ENCODE data around the gene GLT1D1. TPM values are rescaled to one million over a fixed set of nuclear protein-coding genes. Genes with fewer than 3 reads are reported as not detected.

GLT1D1 gene
- total RNA-seq, 4 donors from 2014 or later: 0.09 to 10.4 (median 0.71) TPM

DNA sequence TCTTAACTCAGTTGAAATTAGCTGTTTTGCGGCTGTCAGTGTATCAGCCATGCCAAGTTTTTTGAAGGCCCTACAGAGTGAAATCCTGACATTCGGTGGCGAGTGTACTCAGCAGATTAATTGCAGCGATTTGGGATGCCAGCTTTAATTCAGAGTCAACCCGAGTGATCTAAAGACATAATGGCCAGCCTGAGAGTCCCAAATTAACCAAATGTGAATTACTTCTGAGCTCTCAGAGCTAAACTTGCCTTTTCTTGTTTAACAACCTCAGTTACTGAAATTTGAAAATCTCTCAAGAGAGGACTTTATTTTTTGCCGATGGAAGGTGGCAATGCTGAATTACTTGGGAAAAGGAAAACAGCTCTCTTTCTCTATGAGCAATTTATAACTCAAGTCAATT is 148.5 kb downstream of the GLT1D1 start:
- no peak for ATAC-seq (ENCODE audit: low FRiP score)
- TF ChIP-seq, protein P1, sequence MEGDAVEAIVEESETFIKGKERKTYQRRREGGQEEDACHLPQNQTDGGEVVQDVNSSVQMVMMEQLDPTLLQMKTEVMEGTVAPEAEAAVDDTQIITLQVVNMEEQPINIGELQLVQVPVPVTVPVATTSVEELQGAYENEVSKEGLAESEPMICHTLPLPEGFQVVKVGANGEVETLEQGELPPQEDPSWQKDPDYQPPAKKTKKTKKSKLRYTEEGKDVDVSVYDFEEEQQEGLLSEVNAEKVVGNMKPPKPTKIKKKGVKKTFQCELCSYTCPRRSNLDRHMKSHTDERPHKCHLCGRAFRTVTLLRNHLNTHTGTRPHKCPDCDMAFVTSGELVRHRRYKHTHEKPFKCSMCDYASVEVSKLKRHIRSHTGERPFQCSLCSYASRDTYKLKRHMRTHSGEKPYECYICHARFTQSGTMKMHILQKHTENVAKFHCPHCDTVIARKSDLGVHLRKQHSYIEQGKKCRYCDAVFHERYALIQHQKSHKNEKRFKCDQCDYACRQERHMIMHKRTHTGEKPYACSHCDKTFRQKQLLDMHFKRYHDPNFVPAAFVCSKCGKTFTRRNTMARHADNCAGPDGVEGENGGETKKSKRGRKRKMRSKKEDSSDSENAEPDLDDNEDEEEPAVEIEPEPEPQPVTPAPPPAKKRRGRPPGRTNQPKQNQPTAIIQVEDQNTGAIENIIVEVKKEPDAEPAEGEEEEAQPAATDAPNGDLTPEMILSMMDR (IDR thresholded peaks at IDR 0.05): no peak
- DNase-seq (ENCODE audit: low spot score): no peak

GRCh38 chr12:129002427-129002826 is 149.1 kb downstream of the GLT1D1 start:
- DNase-seq (ENCODE audit: low spot score): no peak
- ATAC-seq (ENCODE audit: low FRiP score): no peak
- TF ChIP-seq, protein P1 (IDR thresholded peaks at IDR 0.05): no peak

DNA sequence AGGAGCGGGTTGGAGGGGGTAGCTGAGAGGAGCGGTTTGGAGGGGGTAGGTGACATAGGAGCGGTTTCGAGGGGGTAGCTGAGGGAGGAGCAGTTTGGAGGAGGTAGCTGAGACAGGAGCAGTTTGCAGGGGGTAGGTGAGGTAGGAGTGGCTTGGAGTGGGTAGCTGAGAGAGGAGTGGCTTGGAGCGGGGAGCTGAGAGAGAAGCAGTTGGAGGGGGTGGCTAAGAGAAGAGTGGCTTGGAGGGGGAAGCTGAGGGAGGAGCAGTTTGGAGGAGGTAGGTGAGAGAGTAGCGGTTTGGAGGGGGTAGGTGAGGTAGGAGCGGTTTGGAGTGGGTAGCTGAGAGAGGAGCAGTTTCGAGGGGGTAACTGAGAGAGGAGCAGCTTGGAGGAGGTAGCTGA is 152.1 kb downstream of the GLT1D1 start:
- DNase-seq (ENCODE audit: low spot score) (no peak), ATAC-seq (ENCODE audit: low FRiP score) (no peak)
- TF ChIP-seq, protein P1 (IDR thresholded peaks at IDR 0.05): no peak

DNA sequence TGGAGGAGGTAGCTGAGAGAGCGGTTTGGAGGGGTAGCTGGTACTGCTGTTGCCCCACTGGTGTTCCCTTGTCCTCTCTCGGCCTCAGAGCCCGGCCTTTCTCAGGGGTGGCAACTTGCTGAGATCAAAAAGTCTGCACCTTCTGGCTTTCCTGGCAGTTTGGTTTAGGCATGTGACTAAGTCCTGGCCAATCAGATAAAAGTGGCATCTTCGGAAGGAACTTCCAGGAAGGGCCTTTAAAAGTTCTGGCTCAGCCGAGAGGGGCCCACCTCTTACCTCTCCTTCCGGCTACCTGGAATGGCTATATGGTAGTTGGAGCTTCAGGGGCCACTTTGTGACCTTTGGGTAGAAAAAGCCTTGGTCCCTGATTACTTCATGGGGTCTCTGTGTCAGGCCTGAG is 152.6 kb downstream of the GLT1D1 start:
- TF ChIP-seq, protein P1 (IDR thresholded peaks at IDR 0.05): no peak
- ATAC-seq (ENCODE audit: low FRiP score): no peak
- no peak for DNase-seq (ENCODE audit: low spot score)

- ATAC-seq (ENCODE audit: low FRiP score) (no peak), DNase-seq (ENCODE audit: low spot score) (no peak)
- TF ChIP-seq, protein P1 (IDR thresholded peaks at IDR 0.05): no peak
Observed at GRCh38 chr12:129009833-129010622, 156.8 kb downstream of the GLT1D1 start.

DNA sequence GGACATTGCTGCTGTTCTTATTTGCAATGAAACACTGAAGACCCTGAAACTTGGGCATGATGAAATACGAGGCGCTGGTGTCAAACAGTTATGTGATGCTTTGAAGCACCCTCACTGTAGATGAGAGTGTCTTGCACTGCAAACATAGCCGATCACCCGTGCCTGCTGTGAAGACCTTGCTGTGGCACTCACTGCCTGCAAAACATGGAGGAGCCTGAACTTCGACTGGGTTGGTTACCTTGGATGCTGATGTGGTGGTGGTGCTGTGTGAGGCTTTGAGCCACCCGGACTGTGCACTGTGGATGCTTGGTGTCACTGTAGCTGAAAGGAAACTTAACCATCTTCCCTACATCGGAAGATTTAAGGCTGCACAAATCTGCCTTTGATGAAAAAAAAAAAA is 162.9 kb downstream of the GLT1D1 start:
- ATAC-seq (ENCODE audit: low FRiP score): no peak
- TF ChIP-seq, protein P1 (IDR thresholded peaks at IDR 0.05): no peak
- no peak for DNase-seq (ENCODE audit: low spot score)

- DNase-seq (ENCODE audit: low spot score) (no peak), ATAC-seq (ENCODE audit: low FRiP score) (no peak)
- TF ChIP-seq, protein P1 (IDR thresholded peaks at IDR 0.05): no peak
Observed at GRCh38 chr12:129025055-129025454, 171.8 kb downstream of the GLT1D1 start.
